Measurements from ENCODE around the gene EGLN2.
"Not testable (repeated sequence)": the region's sequence is repeated elsewhere in the genome, so short reads cannot be mapped to it uniquely, and the experiment has no call there.

EGLN2 gene

DNA sequence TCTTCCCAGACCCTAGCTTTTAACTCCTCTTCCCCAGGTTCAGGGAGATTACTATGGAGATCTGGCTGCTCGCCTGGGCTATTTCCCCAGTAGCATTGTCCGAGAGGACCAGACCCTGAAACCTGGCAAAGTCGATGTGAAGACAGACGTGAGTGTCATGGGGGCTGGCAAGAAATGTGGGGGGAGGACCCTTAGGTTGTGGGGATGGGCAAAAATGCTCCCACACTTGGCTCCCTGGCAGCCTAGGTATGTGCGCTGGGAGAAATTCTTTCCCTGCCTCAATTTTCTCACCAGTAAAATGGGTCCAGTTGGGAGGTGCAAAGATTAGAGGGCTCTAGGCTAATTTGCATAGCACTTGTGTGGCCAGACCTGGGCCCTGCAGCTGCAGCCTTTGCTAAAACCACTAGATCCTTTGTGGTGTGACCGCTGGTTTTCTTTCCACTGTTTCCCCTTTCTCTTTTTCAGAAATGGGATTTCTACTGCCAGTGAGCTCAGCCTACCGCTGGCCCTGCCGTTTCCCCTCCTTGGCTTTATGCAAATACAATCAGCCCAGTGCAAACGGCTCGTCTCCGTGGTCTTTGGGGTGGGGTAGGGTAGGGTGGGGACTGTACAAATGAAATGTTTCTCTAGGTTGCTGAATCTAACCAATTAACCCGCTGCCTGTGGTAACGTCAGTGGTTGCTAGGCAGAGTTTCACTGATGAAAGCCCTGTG, 21.9 kb upstream of the EGLN2 start:
- DNase-seq, result peak; percentile 84

DNA sequence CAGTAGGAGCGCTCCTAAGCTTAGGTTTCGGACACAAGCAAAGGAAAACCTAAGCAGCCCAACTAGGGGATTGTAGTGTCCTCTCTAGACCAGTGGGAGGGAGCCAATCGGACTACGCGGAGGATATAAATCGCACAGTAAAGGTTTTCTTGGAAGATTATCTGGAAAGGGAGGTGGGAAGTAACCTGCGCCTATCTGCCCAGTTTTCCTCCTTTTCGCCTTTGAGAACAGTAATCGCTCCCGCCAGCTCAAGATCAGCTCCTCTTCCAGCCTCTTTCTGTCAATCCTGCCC, 21.4 kb upstream of the EGLN2 start:
- no peak for DNase-seq

DNA sequence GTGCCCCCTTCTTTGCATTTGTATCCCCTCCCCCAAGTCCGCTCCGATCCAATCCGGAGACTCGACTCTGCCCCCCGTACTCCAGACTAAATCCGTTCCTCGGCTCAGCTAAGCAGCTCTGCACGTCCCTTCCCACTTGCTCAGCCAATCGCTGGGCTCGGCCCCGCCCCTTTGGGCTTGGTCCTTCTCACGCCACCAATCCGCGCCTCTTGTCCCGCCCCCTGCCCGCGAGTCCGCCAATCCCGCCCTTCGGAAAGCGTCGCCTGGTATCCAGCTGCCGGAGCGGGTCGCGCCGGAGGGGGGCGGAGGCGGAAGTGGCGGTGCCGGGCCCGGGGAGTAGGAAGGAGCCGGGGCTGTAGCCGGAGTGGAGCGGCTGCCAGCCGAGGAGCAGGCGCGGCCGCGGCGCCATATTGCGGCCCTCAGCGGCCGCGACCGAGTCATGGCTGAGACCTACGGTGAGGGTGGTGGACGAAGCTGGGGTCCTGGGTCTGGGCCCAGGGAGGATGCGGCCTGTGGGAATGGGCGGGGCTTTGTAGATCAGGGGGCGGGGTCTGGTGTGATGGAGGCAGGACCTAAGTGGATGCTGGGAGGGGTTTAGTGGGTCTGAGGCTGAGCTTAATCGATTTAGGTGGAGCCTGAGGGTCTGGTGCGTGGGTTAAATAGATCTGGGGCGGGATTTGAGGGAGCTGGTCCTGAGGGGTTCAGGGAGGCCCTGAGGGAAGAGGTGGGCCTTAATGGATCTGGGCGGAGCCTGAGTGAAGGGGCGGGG, 20.9 kb upstream of the EGLN2 start, which contains the start of gene RAB4B:
Gene RAB4B (plus strand): TSS at position 311 of the 769 bp plus-strand sequence. CDS start 129 bp downstream, at position 440.
- DNase-seq, result peak; percentile 98

DNA sequence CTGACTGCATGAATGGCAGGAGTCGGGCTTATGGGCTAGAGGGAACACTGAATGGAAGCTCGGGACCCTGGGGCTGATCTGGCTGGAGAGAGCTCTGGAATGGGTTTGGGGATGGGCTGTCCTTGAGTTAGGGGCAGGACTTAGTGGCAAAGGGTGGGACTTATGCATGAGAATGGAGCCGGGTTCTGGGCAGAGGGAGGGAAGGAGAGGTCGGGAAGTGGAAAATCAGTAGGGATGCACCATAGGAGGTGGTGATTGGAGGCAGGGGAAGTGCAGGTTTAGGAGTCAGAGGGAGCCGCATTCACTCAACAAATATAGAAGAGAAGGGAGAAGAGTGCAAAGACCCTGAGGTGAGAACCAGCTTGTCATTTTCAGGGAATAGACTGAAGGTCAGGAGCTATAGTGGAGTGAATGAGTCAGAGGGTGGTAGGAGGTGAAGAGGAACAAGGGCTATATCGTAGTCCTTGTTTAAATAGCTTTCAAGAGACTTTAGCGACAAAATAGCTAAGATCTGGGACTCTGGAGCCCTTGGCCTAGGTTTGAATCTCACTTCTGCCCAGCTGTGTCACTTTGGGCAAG, 20.2 kb upstream of the EGLN2 start:
- DNase-seq, result no peak

DNA sequence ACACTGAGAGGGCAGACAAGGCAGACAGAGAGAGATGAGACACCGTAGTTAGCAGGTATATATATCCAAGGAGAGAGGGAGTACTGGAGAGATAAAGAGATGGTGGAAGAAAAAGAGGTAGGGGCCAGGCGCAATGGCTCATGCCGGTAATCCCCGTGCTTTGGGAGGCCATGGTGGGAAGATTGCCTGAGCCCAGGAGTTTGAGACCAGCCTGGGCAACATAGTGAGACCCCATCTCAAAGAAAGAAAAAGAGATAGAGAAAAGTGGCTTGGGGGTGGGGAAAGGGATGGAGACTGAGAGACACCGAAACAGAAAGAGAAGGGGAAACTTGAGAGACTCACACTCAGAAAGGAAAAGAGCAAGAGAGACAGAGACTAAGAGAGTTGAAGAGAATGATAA, 18.4 kb upstream of the EGLN2 start:
- DNase-seq, result no peak

DNA sequence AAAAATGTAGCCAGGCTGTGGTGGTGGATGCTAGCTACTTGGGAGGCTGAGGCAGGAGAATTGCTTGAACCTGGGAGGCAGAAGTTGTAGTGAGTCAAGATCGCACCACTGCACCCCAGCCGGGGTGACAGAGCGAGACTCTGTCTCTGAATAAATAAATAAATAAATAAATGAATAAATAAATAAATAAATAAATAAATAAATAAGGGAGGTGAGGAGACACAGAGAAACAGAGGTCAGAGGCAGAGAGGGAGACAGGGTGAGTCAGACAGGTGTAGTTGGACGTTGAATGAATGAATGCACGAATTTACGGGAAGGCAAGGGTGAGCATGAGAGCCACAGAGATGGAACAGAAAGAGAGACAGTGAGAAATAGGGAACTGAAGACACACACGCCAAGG, 17.9 kb upstream of the EGLN2 start:
- no peak for DNase-seq

DNA sequence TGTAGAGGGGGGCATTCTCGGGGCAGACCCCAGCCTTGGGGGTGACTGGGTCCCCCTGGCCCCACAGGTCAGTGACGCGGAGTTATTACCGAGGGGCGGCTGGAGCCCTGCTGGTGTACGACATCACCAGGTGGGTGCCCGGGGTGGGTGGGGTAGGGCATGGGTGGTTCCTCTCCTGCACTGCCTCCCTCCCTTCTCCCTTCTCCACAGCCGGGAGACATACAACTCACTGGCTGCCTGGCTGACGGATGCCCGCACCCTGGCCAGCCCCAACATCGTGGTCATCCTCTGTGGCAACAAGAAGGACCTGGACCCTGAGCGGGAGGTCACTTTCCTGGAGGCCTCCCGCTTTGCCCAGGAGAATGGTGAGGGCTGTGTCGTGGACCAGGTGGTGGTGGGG, 15.3 kb upstream of the EGLN2 start:
- no peak for DNase-seq

DNA sequence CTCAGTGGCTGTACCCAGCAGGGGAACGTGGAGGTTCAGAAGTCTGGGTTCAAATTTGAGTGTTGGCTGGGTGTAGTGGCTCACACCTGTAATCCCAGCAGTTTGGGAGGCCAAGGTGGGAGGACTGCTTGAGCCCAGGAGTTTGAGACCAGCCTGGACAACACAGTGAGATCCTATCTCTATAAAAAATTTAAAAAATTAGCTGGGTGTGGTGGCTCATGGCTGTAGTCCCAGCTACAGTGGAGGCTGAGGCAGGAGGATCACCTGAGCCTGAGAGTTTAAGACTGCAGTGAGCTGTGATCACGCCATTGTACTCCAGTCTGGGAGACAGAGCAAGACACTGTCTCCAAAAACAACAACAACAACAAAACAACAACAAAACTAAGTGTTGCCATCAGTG, 14.8 kb upstream of the EGLN2 start:
- DNase-seq, result not testable (repeated sequence)

DNA sequence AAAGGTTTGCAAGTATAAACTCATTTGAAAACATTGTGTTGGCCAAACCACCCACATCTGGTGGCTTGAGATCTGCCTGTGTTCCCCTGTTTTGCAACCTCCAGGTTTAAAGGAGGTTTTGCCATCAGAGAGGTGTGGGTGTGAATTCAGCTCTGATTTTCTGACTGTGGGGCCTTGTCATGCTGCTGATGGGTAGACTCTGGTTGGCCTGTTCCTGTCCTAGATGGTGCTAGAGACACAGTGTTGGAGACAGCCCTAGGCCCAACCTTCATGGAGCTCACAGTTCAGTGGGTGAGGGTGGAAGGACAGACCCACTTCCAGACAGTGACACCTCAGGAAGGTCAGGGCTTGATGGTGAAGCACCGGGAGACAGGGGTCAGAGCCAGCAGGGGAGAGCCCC, 13.5 kb upstream of the EGLN2 start:
- no peak for DNase-seq

DNA sequence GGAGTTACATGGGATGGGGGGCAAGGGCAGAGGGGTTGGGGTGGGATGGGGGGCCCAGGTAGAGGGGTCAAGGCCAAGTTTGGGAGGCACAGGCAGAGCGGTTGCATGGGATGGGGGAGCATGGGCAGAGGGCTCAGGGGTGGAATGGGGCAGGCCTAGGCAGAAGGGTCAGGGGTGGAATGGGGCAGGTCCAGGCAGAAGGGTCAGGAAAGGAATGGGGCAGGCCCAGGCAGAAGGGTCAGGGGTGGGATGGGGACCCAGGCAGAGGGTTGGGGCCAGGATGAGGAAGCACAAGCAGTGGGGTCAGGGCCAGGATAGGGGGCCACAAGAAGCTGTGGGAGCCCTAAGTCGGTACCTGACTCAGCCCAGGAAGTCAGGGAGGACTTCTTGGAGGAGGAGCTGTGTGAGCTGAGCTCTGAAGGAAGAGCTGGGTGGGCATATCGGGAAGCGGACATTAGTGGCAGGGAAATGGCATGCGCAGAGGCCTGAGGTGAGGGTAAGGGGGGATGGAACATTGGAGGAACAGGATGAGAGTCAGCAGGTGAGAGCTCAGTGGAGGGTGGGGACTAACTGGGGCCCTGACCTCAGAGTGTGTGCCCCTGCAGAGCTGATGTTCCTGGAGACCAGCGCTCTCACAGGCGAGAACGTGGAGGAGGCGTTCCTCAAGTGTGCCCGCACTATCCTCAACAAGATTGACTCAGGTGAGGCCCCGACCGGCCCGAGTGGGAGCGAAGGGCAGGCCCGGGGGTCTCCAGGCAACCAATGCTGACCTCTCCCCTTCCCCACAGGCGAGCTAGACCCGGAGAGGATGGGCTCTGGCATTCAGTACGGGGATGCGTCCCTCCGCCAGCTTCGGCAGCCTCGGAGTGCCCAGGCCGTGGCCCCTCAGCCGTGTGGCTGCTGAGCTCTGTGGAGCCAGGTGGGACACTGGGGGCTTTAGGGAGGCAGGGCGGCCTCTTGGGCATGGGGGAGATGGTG, 12.6 kb upstream of the EGLN2 start:
- DNase-seq, result no peak

DNA sequence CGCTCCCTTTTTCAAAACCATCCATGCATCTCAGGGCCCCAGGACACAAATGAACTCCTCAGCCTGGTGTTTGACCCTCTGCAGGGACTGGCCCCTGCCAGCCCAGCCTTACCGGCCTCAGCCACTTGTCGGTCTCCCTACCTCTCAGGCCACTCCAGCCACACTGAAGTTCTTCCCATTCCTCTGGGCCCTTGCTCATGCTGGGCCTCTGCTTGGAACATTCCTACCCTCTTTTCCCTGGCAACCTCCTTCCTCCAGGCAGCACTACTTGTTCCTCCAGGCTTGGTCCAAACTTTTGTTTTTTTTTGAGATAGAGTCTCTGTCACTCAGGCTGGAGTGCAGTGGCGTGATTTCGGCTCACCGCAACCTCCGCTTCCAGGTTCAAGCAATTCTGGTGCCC, 7.6 kb upstream of the EGLN2 start:
- DNase-seq, result no peak

DNA sequence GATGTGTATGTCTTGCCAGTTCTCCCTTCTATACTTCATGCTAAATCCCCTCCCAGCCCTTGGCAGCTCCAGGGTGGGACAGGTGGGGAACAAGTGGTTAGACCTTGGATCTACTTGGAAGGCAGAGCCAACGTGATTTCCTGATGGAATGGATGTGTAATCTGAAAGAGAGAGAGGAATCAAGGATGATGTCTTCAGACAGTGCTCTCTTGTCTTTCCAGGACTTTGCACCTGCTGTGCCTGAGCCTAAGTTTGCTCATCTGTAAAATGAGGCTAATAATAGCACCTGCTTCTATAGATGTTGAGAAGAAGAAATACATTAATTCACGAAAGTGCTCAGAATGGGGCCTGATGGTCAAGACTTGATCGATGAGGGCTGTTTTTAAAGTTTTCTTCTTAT, 7.0 kb upstream of the EGLN2 start:
- DNase-seq, result no peak

DNA sequence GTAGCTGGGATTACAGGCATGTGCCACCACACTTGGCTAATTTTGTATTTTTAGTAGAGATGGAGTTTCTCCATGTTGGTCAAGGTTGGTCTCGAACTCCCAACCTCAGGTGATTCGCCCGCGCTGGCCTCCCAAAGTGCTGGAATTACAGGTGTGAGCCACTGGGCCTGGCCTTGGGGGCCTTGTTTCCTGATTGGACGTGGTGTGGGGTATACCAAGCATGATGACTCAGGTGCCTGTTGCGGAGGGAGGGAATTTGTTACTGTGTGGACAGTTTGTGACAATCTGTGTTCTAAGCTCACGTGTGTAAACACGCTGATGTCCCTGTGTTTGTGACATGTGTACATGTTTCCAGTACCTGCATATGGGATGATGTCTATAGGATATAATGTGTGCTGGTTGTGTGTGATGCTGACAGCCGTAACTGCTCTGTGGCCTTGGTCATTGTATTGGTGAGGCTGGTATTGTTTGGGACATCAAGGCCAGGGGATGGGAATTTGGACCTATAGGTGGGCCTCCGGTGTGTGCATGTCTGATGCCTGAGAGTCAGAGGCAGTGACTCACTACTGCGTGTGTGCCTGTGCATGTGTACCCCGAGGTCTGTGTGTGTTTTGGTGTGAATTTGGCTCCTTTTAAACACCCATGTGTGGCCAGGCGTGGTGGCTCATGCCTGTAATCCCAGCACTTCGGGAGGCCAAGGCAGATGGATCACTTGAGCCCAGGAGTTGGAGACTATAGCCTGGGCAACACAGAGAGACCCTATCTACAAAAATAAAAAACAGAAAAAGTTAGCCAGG, 1.6 kb upstream of the EGLN2 start:
- DNase-seq, result no peak

DNA sequence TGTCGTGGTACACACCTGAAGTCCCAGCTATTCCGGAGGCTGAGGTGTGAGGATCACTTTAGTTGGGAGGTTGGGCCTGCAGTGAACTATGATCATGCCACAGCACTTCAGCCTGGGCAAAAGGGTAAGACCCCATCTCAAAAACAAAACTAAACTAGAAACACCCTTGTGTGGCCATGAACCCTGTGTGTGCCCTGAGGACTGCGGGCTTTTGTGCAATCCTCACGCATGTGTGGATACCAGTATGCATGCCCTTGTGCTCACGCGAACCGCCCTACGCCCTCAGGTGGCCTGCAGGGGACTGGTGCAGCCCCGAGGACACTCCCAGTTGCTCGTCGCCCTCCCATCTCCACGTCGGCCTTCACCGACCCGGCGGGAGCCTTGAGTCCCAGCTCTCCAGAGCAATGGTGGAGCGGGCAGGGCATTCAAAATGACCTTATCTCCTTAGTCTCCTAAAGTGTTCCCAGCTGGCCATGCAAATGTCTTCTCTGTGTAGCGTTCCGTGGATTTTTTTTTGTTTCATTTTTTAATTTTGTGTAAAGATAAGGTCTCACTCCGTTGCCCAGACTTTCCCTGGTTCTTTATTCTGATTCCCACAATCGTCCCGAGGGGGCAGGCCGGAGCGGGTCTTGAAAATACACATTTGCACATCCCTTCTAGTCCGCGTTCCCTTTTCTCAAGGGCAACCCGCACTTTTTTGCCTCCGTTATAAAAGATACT, 868 bp upstream of the EGLN2 start:
- no peak for DNase-seq

DNA sequence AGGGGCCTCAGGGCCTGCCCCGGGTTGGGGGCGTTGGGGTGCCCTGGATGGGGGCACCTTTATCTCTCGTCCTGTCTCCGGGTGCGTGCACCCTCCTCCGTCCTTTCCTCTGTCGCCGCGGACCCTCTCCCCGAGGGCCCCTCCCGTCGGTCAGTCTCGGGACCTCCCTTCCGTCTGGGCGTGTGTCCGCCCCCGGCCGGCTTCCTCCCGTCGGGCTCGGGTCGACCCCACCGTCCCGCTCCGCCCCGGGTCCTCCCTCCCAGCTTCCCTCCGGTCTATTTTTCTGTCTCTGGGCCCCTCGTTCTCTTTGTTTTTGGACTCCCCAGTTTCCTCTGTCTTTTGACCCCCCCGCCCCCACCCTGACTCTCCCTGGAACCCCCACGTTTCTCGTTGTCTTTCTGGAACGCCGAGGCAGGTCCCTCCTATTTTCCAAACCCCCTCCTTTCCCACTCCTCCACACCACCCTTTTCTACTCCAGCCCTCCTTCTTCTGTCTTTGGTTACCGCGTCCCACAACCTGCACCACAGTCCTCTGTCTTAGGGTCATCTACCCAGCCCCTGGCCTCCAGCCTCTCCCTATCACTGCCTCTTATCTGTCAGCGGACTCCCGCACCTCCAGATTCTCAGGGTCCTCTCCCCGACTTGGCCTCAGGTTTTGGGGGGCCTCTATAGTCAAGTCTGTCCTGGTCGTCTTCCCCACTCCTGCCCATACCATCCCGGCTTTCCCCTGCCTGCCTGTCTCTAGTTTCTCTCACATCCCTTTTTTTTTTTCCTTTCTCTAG, 757 bp downstream of the EGLN2 start:
- DNase-seq, result no peak

DNA sequence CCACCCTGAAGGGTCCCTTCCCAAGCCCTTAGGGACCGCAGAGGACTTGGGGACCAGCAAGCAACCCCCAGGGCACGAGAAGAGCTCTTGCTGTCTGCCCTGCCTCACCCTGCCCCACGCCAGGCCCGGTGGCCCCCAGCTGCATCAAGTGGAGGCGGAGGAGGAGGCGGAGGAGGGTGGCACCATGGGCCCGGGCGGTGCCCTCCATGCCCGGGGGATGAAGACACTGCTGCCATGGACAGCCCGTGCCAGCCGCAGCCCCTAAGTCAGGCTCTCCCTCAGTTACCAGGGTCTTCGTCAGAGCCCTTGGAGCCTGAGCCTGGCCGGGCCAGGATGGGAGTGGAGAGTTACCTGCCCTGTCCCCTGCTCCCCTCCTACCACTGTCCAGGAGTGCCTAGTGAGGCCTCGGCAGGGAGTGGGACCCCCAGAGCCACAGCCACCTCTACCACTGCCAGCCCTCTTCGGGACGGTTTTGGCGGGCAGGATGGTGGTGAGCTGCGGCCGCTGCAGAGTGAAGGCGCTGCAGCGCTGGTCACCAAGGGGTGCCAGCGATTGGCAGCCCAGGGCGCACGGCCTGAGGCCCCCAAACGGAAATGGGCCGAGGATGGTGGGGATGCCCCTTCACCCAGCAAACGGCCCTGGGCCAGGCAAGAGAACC, 1.5 kb downstream of the EGLN2 start:
- DNase-seq, result no peak

DNA sequence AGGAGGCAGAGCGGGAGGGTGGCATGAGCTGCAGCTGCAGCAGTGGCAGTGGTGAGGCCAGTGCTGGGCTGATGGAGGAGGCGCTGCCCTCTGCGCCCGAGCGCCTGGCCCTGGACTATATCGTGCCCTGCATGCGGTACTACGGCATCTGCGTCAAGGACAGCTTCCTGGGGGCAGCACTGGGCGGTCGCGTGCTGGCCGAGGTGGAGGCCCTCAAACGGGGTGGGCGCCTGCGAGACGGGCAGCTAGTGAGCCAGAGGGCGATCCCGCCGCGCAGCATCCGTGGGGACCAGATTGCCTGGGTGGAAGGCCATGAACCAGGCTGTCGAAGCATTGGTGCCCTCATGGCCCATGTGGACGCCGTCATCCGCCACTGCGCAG, 2.0 kb downstream of the EGLN2 start:
- no peak for DNase-seq

DNA sequence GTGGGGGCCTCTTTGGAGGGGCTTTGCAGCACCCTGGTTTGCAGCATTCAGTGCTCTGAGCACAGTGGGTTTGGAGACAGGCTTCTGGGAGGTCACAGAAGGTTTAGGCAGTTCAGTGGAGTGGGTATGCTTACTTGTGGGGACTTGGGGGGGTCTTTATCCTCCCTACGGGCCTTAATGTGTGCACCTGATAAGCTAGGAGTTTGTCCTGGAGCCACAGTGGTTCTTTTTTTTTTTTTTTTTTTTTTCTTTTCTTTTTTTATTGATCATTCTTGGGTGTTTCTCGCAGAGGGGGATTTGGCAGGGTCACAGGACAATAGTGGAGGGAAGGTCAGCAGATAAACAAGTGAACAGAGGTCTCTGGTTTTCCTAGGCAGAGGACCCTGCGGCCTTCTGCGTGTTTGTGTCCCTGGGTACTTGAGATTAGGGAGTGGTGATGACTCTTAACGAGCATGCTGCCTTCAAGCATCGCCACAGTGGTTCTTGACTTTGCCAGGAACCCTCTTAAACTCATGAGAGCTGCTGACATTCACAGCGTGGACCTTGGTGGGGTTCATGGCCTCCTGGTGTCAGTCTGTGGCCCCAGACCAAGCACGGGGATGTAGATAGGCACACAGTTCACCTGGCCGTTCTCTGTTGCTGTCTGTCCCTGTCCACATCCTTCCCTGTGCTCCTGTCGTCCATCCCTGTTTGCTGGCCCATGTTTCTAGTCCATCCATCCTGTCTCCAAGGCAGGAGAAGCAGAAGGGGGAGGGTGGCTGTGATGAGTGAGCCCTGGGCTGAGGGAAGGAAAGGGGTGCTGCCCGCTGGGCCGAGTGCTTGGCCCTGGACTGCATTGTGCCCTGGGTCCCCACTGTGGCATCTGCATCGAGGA, 2.7 kb downstream of the EGLN2 start:
- DNase-seq, result no peak

Data from NCI-H1092 (cell line).